Measurements from ENCODE around the gene FOXD1. TPM values are rescaled to one million over a fixed set of nuclear protein-coding genes. Genes with fewer than 3 reads are reported as not detected.

FOXD1 gene
- total RNA-seq, 2 donors from 2014 or later, result 0.17 to 0.24 TPM

- H3K9ac ChIP-seq (ENCODE audit: low read depth in 2 of 2, low read length in 2 of 2), result no peak overlapping the region
- DNase-seq, result no peak
- H3K4me1 ChIP-seq, result peaks cover 10% of the 10 kb centered on the region
- intact Hi-C loops (cut with DNase I), result no loop called here
- no peaks in the 10 kb centered on the region for H3K36me3 ChIP-seq
- H3K27ac ChIP-seq, result no peak overlapping the region
- no peaks in the 10 kb centered on the region for H3K9me3 ChIP-seq
- H3K4me3 ChIP-seq, result peak overlapping the region; percentile 31
- peaks cover 93% of the 10 kb centered on the region for H3K27me3 ChIP-seq
- TF ChIP-seq CTCF (IDR thresholded peaks at IDR 0.05), result no peak
These were observed 10.6 kb downstream of the FOXD1 start for GRCh38 chr5:73437777-73438644.

- peaks cover 10% of the 10 kb centered on the region for H3K4me1 ChIP-seq
- TF ChIP-seq CTCF (IDR thresholded peaks at IDR 0.05), result no peak
- H3K36me3 ChIP-seq, result no peaks in the 10 kb centered on the region
- peak; percentile 61 for DNase-seq
- peaks cover 90% of the 10 kb centered on the region for H3K27me3 ChIP-seq
- no peaks in the 10 kb centered on the region for H3K9me3 ChIP-seq
- no peak overlapping the region for H3K27ac ChIP-seq
- intact Hi-C loops (cut with DNase I), result no loop called here
- H3K9ac ChIP-seq (ENCODE audit: low read depth in 2 of 2, low read length in 2 of 2), result no peak overlapping the region
- peak overlapping the region; percentile 31 for H3K4me3 ChIP-seq
These were observed 11.3 kb downstream of the FOXD1 start for GRCh38 chr5:73437101-73437776.

- peak overlapping the region; percentile 31 for H3K4me3 ChIP-seq
- H3K4me1 ChIP-seq, result peaks cover 10% of the 10 kb centered on the region
- DNase-seq, result no peak
- H3K36me3 ChIP-seq, result no peaks in the 10 kb centered on the region
- no peak overlapping the region for H3K9ac ChIP-seq (ENCODE audit: low read depth in 2 of 2, low read length in 2 of 2)
- no peak for TF ChIP-seq CTCF (IDR thresholded peaks at IDR 0.05)
- intact Hi-C loops (cut with DNase I), result no loop called here
- peaks cover 86% of the 10 kb centered on the region for H3K27me3 ChIP-seq
- no peaks in the 10 kb centered on the region for H3K9me3 ChIP-seq
- H3K27ac ChIP-seq, result no peak overlapping the region
These were observed 12.0 kb downstream of the FOXD1 start for GRCh38 chr5:73436535-73437100.

- Histone ChIP-seq H3K36me3 (no peaks in the 10 kb centered on the region), H3K27ac (no peak overlapping the region), H3K9me3 (no peaks in the 10 kb centered on the region), H3K27me3 (peaks cover 79% of the 10 kb centered on the region), H3K9ac (ENCODE audit: low read depth in 2 of 2, low read length in 2 of 2) (no peak overlapping the region), H3K4me3 (no peak overlapping the region), H3K4me1 (peaks cover 10% of the 10 kb centered on the region)
- intact Hi-C loops (cut with DNase I), result no loop called here
- no peak for DNase-seq
- no peak for TF ChIP-seq CTCF (IDR thresholded peaks at IDR 0.05)
These were observed 12.6 kb downstream of the FOXD1 start for GRCh38 chr5:73435759-73436534.

GRCh38 chr5:73434907-73435306 lies 13.7 kb downstream of the FOXD1 start:
- peaks cover 10% of the 10 kb centered on the region for H3K4me1 ChIP-seq
- no peak for DNase-seq
- no peaks in the 10 kb centered on the region for H3K36me3 ChIP-seq
- peaks cover 70% of the 10 kb centered on the region for H3K27me3 ChIP-seq
- no peak overlapping the region for H3K4me3 ChIP-seq
- no peak overlapping the region for H3K9ac ChIP-seq (ENCODE audit: low read depth in 2 of 2, low read length in 2 of 2)
- no peak overlapping the region for H3K27ac ChIP-seq
- no peak for TF ChIP-seq CTCF (IDR thresholded peaks at IDR 0.05)
- intact Hi-C loops (cut with DNase I), result no loop called here
- H3K9me3 ChIP-seq, result no peaks in the 10 kb centered on the region
